HG03159 (cell line): ENCODE measurements around the gene FAM168B.
"Not testable (repeated sequence)": the region's sequence is repeated elsewhere in the genome, so short reads cannot be mapped to it uniquely, and the experiment has no call there.

Source experiments
- ATAC-seq: cut with Tn5 transposase; IDR thresholded peaks from one replicate; pipeline ENCODE4 v1.9.1; 2021; ENCODE audit warnings: mild to moderate bottlenecking, moderate library complexity; ENCODE audit not compliant: unreplicated experiment

FAM168B gene

GRCh38 chr2:131104487-131105155, 11.4 kb upstream of the FAM168B start:
- ATAC-seq = peak; percentile 78

DNA sequence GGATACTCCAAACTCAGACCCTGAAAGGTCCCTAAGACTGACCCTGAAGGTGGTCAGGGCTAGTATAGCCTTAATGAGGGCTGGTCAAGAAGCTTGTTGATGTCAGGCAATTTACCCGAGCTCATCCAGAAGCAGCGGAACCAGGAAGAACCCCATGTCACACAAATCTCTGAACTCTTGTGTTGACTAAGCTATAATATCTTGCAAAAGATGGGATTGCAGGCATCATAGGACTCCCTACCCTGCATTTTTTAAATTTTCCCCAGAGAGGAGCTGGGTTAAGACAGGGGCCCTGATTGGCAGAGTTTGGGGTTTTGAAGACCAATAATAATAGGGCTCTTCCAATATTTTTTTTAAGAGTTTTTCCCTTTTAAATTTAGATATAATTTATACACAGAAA, 9.9 kb upstream of the FAM168B start:
- no peak for ATAC-seq

GRCh38 chr2:131094463-131095281, 1.4 kb upstream of the FAM168B start:
- no peak for ATAC-seq

DNA sequence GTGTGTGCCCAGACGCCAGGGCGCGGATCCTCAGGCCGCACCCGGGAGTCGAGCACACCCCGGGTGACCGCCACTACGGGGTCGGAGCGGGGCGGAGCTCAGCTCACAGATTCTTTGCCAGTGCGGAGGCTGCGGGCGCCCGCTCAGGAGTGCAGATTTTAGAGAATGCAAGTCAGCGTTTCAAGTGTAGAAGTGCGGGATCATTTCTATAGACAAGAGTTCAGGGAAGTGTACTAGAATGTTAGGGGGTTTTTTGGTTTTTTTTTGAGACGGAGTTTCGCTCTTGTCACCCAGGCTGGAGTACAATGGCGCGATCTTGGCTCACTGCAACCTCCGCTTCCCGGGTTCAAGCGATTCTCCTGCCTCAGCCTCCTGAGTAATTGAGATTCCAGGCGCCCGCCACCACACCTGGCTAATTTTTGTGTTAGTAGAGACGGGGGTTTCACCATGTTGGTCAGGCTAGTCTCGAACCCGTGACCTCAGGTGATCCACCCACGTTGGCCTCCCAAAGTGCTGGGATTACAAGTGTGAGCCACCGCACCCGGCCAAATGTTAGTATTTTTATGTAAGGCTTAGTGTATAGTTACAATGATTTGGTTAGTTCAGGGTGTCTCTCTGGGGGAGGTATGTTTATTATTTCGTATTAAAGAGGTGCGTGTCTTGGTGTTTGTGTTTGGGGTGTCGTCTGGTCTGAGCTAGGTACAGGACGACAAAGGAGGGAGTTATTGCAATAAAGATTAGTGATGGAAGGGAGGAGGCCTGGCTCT, 619 bp upstream of the FAM168B start:
- peak; percentile 72 for ATAC-seq

- no peak for ATAC-seq
These were observed 728 bp downstream of the FAM168B start for GRCh38 chr2:131092458-131093005.

- ATAC-seq = no peak
These were observed 7.6 kb downstream of the FAM168B start for GRCh38 chr2:131085646-131086045.

- ATAC-seq = no peak
These were observed 12.1 kb downstream of the FAM168B start for GRCh38 chr2:131081190-131081589.

DNA sequence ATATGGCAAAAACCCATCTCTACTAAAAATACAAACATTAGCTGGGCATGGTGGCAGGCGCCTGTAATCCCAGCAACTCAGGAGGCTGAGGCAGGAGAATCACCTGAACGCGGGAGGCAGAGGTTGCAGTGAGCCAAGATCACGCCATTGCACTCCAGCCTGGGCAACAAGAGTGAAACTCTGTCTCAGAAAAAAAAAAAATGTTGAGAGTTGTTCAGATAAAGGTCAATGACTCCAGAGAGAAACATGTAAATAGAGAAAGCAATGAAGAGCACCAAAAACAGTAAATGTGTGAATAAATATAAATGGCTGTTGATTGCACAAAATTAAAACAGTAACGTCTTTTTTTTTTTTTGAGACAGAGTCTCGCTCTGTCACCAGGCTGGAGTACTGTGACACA, 13.3 kb downstream of the FAM168B start:
- not testable (repeated sequence) for ATAC-seq

- ATAC-seq = no peak
These were observed 15.3 kb downstream of the FAM168B start for GRCh38 chr2:131077966-131078365.

DNA sequence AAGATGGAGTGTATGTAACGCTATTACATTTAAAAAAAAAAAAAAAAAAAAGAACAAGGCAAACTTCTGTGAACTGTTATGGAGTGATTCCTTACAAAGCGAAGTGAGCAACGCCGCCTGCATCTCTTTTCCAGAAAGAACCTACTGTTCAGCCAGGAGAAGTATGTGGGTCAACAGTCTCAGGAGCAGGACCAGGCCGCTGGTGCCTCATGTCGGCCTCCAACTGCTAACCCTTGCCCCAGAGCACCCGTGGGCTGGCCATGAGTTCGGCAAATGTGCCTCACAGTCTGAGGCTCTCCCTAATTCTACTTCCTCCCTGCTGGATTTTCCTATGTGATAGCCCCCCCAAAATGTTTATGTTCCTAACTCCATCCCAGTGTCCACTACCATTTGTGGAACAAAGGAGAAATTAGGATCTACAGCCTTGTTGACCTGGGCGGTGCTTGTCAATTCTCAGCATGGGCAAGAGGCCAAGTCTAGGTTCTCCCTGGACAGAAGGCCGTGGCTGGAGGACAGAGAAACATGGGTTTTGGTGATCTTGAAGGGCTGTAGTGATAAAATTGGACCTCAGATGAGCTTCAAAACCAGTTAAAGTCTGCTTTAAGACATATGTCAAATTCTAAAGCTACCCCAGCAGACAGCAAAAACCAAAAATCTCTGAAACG, 15.9 kb downstream of the FAM168B start:
- ATAC-seq = no peak

- no peak for ATAC-seq
These were observed 16.6 kb downstream of the FAM168B start for GRCh38 chr2:131076707-131077106.

- ATAC-seq = not testable (repeated sequence)
These were observed 17.7 kb downstream of the FAM168B start for GRCh38 chr2:131075578-131075977.

DNA sequence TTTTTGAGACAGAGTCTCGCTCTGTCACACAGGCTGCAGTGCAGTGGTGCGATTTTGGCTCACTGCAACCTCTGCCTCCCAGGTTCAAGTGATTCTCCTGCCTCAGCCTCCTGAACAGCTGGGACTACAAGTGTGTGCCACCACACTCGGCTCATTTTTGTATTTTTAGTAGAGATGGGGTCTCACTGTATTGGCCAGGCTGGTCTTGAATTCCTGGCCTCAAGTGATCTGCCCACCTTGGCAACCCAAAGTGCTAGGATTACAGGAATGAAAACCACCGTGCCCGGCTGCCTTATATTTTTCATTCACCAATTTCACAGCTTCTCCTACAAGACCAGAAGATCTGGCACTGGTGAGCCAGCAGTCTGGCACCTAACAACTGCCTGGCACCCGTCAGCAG, 25.1 kb downstream of the FAM168B start:
- ATAC-seq = not testable (repeated sequence)

DNA sequence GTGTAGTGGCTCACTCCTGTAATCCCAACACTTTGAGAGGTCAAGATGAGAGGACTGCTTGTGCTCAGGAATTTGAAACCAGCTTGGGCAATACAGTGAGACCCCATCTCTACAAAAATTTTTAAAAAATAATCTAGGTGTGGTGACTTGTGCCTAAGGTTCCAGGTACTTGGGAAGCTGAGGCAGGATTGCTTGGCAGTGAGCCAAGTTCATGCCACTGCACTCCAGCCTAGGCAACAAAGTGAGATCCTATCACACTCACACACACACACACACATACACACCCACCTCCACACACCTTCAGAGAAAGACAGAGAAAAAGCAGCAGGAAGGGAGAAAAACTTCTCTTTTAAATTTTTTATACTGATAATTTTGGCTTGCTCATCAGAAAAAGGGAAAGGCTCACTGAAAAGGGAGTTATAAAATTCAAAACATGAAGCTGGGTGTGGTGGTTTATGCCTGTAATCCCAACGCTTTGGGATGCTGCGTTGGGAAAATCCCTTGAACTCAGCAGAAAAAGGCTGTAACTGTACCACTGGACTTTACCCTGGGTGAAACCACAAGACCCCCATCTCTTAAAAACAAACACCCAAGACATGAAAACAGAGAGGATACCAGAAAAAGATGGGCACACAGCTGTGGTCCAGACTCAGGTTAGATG, 25.7 kb downstream of the FAM168B start:
- no peak for ATAC-seq

GRCh38 chr2:131064589-131065512, 28.4 kb downstream of the FAM168B start:
- no peak for ATAC-seq

DNA sequence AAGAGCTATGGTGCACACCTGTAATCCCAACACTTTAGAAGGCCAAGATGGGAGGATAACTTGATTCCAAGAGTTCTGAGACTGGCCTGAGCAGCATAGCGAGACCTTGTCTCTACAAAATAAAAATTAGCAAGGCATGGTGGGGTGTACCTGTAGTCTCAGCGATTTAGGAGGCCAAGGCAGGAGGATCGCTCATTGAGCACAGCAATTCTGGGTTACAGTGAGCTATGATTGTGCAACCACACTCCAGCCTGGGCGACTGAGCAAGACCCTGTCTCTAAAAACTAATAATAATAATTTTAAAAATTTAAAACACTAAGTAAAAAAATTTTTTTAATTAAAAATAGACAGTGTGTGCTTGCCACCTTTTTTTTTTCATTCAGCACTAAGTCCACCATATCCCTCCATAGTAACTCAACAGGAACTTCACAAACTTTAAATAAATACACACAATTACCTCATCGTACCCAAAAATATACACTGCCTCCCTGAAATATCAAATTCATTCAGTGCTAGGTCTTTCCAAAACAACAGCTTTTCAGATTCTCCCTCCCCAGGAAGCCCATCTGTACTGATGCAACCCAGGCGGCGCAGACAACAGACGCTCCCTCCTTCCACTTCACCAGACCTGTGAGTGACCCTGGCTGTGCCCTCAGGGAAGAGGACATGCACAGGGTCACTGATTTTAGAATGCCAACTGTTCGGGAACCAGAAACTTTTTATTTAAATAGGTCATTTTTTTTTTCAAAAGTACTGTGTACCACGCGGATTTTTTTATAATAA, 29.6 kb downstream of the FAM168B start:
- no peak for ATAC-seq

GRCh38 chr2:131058920-131059319, 34.3 kb downstream of the FAM168B start:
- no peak for ATAC-seq

DNA sequence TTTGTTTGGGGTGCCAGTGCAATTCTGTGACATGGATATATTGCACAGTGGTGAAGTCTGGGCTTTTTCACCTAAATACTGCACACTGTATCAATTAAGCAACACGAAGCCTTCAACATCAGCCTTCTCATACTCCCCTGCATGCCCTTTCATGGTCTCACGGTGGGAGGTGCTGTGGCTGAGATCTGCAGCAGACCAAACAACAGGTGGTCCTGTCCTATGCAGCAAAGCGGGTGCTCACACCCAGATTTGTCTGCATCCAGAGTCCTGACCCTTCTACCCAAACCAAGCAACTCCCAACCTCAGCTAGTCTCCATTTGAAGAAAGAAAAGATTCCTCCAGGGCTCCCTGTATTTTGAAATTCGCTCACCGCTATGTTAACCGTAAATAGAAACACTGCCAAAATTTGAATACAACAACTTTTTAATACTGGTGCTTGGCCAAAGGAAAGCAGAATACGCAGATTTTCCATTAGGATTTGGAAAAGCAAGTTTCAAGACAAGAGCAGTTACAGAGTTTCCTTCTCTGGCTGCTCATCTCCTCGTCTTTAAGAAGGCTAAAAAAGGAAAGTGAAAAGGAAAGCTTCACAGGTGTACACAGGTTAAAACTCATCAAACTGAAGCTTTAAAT, 34.9 kb downstream of the FAM168B start:
- ATAC-seq = no peak
